ENCODE results near the gene SREK1. TPM values are rescaled to one million over a fixed set of nuclear protein-coding genes. Genes with fewer than 3 reads are reported as not detected.
"Not testable (repeated sequence)": the region's sequence is repeated elsewhere in the genome, so short reads cannot be mapped to it uniquely, and the experiment has no call there.

SREK1 gene
- total and polyA plus RNA-seq, 2 of the 8 experiments (the other 6 are each of a cell fraction or from before 2014, with no cell fraction given) = 10.6 to 40.4 TPM

DNA sequence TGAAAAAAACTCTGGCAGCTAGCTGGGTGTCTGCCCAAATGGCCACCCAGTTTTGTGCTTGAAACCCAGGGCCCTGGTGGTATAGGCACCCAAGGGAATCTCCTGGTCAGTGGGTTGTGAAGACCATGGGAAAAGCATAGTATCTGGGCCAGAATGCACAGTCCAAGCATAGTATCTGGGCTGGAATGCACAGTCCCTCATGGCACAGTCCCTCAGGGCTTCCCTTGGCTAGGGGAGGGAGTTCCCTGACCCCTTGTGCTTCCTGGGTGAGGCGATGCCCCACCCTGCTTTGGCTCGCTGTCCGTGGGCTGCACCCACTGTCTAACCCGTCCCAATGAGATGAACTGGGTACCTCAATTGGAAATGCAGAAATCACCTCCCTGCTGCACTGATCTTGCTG lies 78.8 kb downstream of the SREK1 start:
- 92% methylated on average over 4 of the region's 4 CpGs; no CpG with 5 or more reads in 1 of the 2 experiments for WGBS, 2 experiments (ENCODE audit: extremely low coverage in 1 of 2, insufficient coverage in 1 of 2, insufficient read length in 1 of 2, insufficient replicate concordance in 2 of 2, low coverage in 1 of 2, low lambda C conversion rate in 2 of 2, missing lambda C conversion rate in 1 of 2)
- not testable (repeated sequence) for H3K18ac ChIP-seq (ENCODE audit: extremely low read depth, low read length); H2AK5ac ChIP-seq (ENCODE audit: low read depth, low read length); DNase-seq (ENCODE audit: low read depth in 1 of 2, low spot score in 2 of 2); H3K4ac ChIP-seq (replicated peaks; ENCODE audit: insufficient read length, low read depth, low read length); H3K4me1 ChIP-seq (replicated peaks in 1 of 4; ENCODE audit: control insufficient read depth in 3 of 4, insufficient read depth in 4 of 4, low read length in 3 of 4); H4K91ac ChIP-seq (replicated peaks; ENCODE audit: insufficient read length, low read length); H4K20me1 ChIP-seq (replicated peaks in 1 of 2; ENCODE audit: control insufficient read depth in 1 of 2, insufficient read depth in 2 of 2, low read length in 2 of 2); H3K27ac ChIP-seq (ENCODE audit: low read depth, low read length); FAIRE-seq; H3K27me3 ChIP-seq (replicated peaks in 1 of 4; ENCODE audit: control insufficient read depth in 3 of 4, extremely low read depth in 1 of 4, insufficient read depth in 3 of 4, low read length in 3 of 4); H3K9me3 ChIP-seq (ENCODE audit: insufficient read depth in 2 of 2, low read depth in 1 of 2, low read length in 1 of 2); H4K8ac ChIP-seq (ENCODE audit: extremely low read depth, insufficient read depth, low read length); H3K56ac ChIP-seq (replicated peaks; ENCODE audit: insufficient read length, low read depth, low read length); H2AFZ ChIP-seq (ENCODE audit: low read length); H3K4me3 ChIP-seq (ENCODE audit: extremely low read depth in 1 of 4, insufficient read depth in 2 of 4, low read depth in 3 of 4, low read length in 4 of 4); H3K23me2 ChIP-seq (ENCODE audit: low read depth, low read length); H2BK5ac ChIP-seq (ENCODE audit: low read depth, low read length); H3K79me2 ChIP-seq (ENCODE audit: control insufficient read depth in 1 of 2, insufficient read depth in 2 of 2, low read length in 2 of 2); H3K14ac ChIP-seq (ENCODE audit: insufficient read length); H2BK15ac ChIP-seq (ENCODE audit: low read length); H3K4me2 ChIP-seq (ENCODE audit: insufficient read depth in 1 of 2, low read depth in 2 of 2, low read length in 2 of 2); H2BK20ac ChIP-seq (ENCODE audit: low read length); H3K9ac ChIP-seq (replicated peaks in 1 of 4; ENCODE audit: extremely low read depth in 1 of 4, low read depth in 3 of 4, low read length in 3 of 4); H3K23ac ChIP-seq (ENCODE audit: insufficient read length); H4K5ac ChIP-seq (ENCODE audit: insufficient read length, low read depth, low read length); H2BK120ac ChIP-seq (replicated peaks; ENCODE audit: low read depth, low read length); H3K79me1 ChIP-seq (ENCODE audit: low read depth, low read length); H3K36me3 ChIP-seq (ENCODE audit: control insufficient read depth in 2 of 4, insufficient read depth in 4 of 4, low read length in 3 of 4)
- H2BK12ac ChIP-seq (ENCODE audit: low read depth, low read length) = 0 out of 2 replicates have a peak overlapping the region, but pooled peaks have one; percentile 50
- POLR2A ChIA-PET (ENCODE audit: partially characterized antibody) = interaction anchor here (0.7 kb wide), 1 partner anchor 20 kb away, joined by 3 read pairs; no protein-coding TSS in a partner anchor
- CTCF ChIA-PET (ENCODE audit: partially characterized antibody) = interaction anchor here (0.6 kb wide), 1 partner anchor 19 kb away, joined by 3 read pairs; no protein-coding TSS in a partner anchor
